Colonic mucosa (tissue), 4 donors: ENCODE results near the gene ZNF790. TPM values are rescaled to one million over a fixed set of nuclear protein-coding genes. Genes with fewer than 3 reads are reported as not detected.

Source experiments
- DNase-seq: peaks from one replicate; pipeline ENCODE4 v3.0.0-alpha.2; 2020
- H3K27ac ChIP-seq: fragments of 200-600 bp; one replicate; pipeline ENCODE4 v1.8.0; 2021
- H3K27me3 ChIP-seq: fragments of 200-600 bp; one replicate; pipeline ENCODE4 v1.8.0; 2021
- H3K36me3 ChIP-seq: fragments of 200-600 bp; one replicate; pipeline ENCODE4 v1.8.0; 2021
- H3K4me1 ChIP-seq: fragments of 200-600 bp; one replicate; pipeline ENCODE4 v1.8.0; 2021; ENCODE audit warnings: mild to moderate bottlenecking
- H3K4me3 ChIP-seq: fragments of 200-600 bp; one replicate; pipeline ENCODE4 v1.8.0; 2021
- H3K9ac ChIP-seq, 2 donors: one replicate each; pipeline ENCODE4 v1.7.0; 2013; ENCODE audit warnings: control low read depth in 2 of 2, low read depth in 2 of 2, low read length in 2 of 2
- H3K9me3 ChIP-seq: fragments of 200-600 bp; one replicate; pipeline ENCODE4 v1.8.0; 2021
- CTCF ChIP-seq: fragments of 200-600 bp; IDR thresholded peaks from one replicate; pipeline ENCODE4 v1.8.0; 2022; ENCODE audit warnings: antibody characterized with exemption, mild to moderate bottlenecking
- intact Hi-C: fragments of 100-400 bp; cut with DNase I; formaldehyde crosslinking; loops from one replicate; pipeline ENCODE4 v1.14.1; 2022
- total RNA-seq, 2 donors: library from RNA; stranded (reverse); fragmentation: NEBNext Ultra II Directional in 1 of 2; extraction: Animal tissue kit (Norgen Biotek cat#: 25700) in 1 of 2; gene quantifications; one replicate each; pipeline ENCODE4 v1.2.1, GENCODE V29; 2021
- donor health status: healthy.
- donor health status: DM: no; HTN: no; CAD: no.
- donor health status: DM: no; HTN: no; CAD: no.

Gene ZNF790
- total RNA-seq, 2 donors from 2014 or later: 3.1 to 3.9 TPM

GRCh38 chr19:36849701-36850558 is 11.7 kb upstream of the ZNF790 start:
- peak overlapping the region; percentile 82 to 93 for H3K9ac ChIP-seq
- peak overlapping the region; percentile 72 for H3K4me3 ChIP-seq
- H3K36me3 ChIP-seq: no peaks in the 10 kb centered on the region
- intact Hi-C loops: loop anchor here (5.0 kb wide), 1 partner anchor 163 kb away; the partner anchor contains the start of gene ZNF567
- H3K27ac ChIP-seq: peak overlapping the region; percentile 90
- TF ChIP-seq CTCF: no peak
- DNase-seq: peak; percentile 95
- H3K9me3 ChIP-seq: no peaks in the 10 kb centered on the region
- peaks cover 5% of the 10 kb centered on the region for H3K4me1 ChIP-seq
- H3K27me3 ChIP-seq: no peaks in the 10 kb centered on the region

GRCh38 chr19:36847968-36848367 is 9.8 kb upstream of the ZNF790 start:
- H3K36me3 ChIP-seq: no peaks in the 10 kb centered on the region
- no peak overlapping the region for H3K9ac ChIP-seq
- no peak for DNase-seq
- peaks cover 5% of the 10 kb centered on the region for H3K4me1 ChIP-seq
- no peaks in the 10 kb centered on the region for H3K9me3 ChIP-seq
- intact Hi-C loops: no loop called here
- TF ChIP-seq CTCF: no peak
- H3K27me3 ChIP-seq: no peaks in the 10 kb centered on the region
- H3K4me3 ChIP-seq: no peak overlapping the region
- no peak overlapping the region for H3K27ac ChIP-seq

GRCh38 chr19:36838784-36839324 is 667 bp upstream of the ZNF790 start:
- intact Hi-C loops: loop anchor here (10.0 kb wide), 1 partner anchor 64 kb away; the partner anchor contains the start of gene ZNF850
- no peak for DNase-seq
- H3K4me1 ChIP-seq: no peaks in the 10 kb centered on the region
- H3K4me3 ChIP-seq: peak overlapping the region; percentile 79
- H3K9me3 ChIP-seq: peaks cover 3% of the 10 kb centered on the region
- peak overlapping the region; percentile 87 for H3K27ac ChIP-seq
- H3K9ac ChIP-seq: peak overlapping the region in 1 of 2 donors; percentile 55
- H3K36me3 ChIP-seq: no peaks in the 10 kb centered on the region
- no peaks in the 10 kb centered on the region for H3K27me3 ChIP-seq
- no peak for TF ChIP-seq CTCF

GRCh38 chr19:36837176-36837905 is 846 bp downstream of the ZNF790 start:
- intact Hi-C loops: loop anchor here (10.0 kb wide), 1 partner anchor 63 kb away; the partner anchor contains the start of gene ZNF850
- Histone ChIP-seq H3K4me3 (peak overlapping the region; percentile 79), H3K36me3 (no peaks in the 10 kb centered on the region), H3K27me3 (no peaks in the 10 kb centered on the region), H3K9me3 (peaks cover 3% of the 10 kb centered on the region), H3K9ac (peak overlapping the region; percentile 55 to 72), H3K27ac (peak overlapping the region; percentile 87), H3K4me1 (no peaks in the 10 kb centered on the region)
- DNase-seq: no peak
- no peak for TF ChIP-seq CTCF

- Histone ChIP-seq H3K27me3 (no peaks in the 10 kb centered on the region), H3K4me1 (no peaks in the 10 kb centered on the region), H3K27ac (no peak overlapping the region), H3K9ac (no peak overlapping the region), H3K36me3 (no peaks in the 10 kb centered on the region), H3K9me3 (peaks cover 11% of the 10 kb centered on the region), H3K4me3 (no peak overlapping the region)
- no peak for DNase-seq
- no peak for TF ChIP-seq CTCF
- intact Hi-C loops: loop anchor here (10.0 kb wide), 1 partner anchor 59 kb away; the partner anchor contains the start of gene ZNF850
Observed at GRCh38 chr19:36833430-36833829, 4.8 kb downstream of the ZNF790 start.
